Hair follicular keratinocyte (primary cell): ENCODE data around the gene TEX52. TPM values are rescaled to one million over a fixed set of nuclear protein-coding genes. Genes with fewer than 3 reads are reported as not detected.

Experiments used
- total RNA-seq: library from RNA; depleted of rRNA; stranded (reverse); fragments of >200 nt; gene quantifications from 2 replicates; pipeline ENCODE4 v1.2.3, GENCODE V29; 2015

Gene TEX52
- not detected in 2 replicates for total RNA-seq

GRCh38 chr12:2857021-2857431 is at the start of gene TEX52:
Gene TEX52 (minus strand): TSS chr12:2857039. CDS start chr12:2857026, 13 bp downstream.

DNA sequence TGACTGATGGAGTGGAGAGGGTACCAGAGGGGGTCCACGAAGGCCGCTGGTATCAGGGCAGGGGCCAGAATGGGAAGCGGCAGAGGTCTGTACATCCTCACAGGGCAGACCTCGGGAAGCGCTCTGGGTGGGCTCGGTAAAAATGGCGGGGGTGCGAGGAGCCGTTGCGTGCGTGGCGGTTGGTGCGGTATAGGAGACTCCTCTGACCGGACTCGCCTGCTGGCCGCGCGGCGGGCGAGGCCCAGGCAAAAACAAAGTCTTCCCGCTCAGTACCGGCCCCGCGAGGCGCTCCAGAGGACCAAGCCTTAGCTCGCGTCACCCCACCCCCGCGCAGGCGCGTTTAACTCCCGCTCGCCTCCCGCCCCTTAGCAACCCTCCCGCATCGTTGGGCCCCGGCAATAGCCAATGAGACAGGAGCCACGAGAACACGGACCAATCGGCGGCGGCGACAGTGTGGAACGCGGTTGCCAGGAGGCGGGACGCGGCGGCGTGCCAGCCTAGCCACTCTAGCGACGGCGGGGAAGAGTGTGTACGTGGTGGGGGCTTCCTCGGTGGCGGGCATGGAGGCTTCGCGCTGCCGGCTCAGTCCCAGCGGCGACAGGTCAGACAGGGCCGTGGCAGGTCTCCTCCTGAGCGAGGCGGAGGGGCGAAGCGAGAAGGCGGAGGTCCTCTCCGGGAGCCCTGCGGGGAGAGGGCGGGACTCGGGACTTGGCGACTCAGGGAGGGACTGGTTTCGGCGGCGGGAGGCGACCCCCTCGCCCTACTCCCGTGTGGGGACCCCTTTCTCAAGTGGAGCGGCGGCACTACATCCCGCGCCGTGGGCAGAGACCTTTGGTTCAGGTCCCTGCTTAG is 33.8 kb upstream of the TEX52 start, which contains the start of gene TULP3:
TULP3 (plus strand) TSS at position 504 of the 852 bp plus-strand sequence; CDS start at position 561, 57 bp downstream.

DNA sequence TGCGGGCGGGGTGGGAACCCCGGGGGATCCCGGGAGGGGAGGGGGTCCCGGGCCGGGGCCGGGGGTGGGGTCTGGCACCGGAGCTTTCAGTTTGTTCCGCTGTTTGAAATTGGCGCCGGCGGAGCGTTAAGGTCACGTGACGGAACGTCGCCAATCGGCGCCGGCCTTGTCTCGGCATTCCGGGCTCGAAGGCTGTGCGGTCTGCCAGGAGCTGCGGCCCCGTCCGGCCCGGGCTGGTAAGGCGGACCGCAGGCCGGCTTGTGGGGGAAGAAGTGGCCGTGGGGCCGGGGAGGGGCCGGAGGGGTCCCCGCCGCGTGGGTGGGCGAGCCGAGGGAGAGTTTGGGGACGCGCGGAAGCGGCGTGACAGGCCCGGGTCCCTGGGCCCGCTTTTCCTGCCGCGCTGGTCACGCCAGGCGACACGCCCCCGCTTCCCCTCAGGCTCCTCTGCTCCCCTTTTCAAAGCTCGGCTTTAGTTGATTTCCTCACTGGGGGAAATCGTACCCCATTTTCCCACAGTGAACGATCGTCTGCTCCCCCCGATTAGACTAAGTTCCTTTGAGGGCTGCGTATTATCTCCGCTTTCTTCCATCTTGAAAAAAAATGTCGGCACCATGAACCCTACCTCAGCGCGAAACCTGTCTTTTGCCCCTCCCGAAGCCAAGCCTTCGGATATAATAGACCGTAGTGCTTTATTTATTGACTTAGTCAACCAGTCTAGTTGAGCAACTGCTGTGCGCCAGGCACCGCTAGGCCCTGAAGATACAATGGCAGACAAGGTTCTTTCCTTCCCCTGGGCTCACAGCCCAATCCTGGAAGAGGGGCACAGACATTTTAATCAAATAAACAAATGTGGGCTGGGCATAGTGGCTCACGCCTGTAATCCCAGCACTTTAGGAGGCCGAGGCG is 20.5 kb upstream of the TEX52 start, which contains the start of the genes FOXM1 and RHNO1:
FOXM1 (minus strand) TSS at position 128 of the 906 bp plus-strand sequence. CDS start 2,696 bp downstream, outside the sequence.
RHNO1 (plus strand) TSS at position 177 of the 906 bp plus-strand sequence. CDS start 8,144 bp downstream, outside the sequence.

GRCh38 chr12:2834581-2835491 is 22.0 kb downstream of the TEX52 start, which contains the start of gene NRIP2:
Gene NRIP2 (minus strand): TSS chr12:2835035. CDS start chr12:2834983, 52 bp downstream.

DNA sequence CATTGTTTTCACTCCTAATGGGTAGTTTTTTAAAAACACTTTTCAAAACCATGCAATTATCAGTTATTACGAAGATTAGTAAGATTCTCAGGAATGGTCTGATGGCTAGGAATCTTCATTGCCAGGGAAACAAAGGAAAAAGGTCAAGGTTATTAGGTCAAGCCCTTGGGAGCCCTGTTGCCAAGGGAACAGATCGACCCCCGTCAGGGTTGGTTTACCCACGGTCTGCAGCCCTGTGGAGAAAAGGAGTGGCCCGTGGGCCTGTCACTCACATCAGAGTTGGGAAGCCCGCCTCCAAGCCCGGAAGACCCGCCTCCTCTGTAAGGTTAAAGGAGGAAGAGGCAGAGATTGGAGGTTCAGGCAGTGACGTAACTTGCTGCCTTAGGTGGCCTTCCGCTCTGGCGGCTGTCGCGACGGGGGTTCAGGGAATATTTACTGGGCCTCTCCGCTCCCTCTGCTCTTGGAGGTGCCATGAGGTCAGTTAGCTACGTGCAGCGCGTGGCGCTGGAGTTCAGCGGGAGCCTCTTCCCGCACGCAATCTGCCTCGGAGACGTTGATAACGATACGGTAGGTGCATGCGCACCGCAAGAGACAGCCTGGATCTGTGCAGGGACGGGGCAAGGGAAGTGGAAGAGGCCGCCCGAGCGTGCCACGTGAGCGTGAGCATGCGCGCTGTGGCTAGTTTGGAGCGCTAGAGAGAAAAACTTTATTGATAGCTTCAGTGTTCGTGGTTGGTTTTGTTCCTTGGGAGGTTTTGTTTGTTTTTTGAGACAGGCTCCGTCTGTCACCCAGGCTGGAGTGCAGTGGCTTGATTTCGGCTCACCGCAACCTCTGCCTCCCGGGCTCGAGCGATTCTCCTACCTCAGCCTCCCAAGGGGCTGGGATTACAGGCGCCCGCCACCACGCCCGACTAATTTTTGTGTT is 44.3 kb downstream of the TEX52 start, which contains the start of gene ITFG2:
ITFG2 (plus strand) TSS at position 379 of the 924 bp plus-strand sequence; CDS start at position 472, 93 bp downstream.

Other genes starting within 250 kb of the TEX52 start
- 63.8 and 85.3 TPM in 2 replicates for gene FKBP4, start 62.1 kb downstream of the TEX52 start, total RNA-seq
- 11.3 and 14.1 TPM in 2 replicates for gene ITFG2, start 44.4 kb downstream of the TEX52 start, total RNA-seq
- not detected in 2 replicates for gene NRIP2, start 22.0 kb downstream of the TEX52 start, total RNA-seq
- 12.4 and 46.7 TPM in 2 replicates for gene FOXM1, start 20.1 kb upstream of the TEX52 start, total RNA-seq
- gene RHNO1, start 20.2 kb upstream of the TEX52 start, total RNA-seq, result 32.0 and 39.9 TPM in 2 replicates
- gene TULP3, start 33.9 kb upstream of the TEX52 start, total RNA-seq, result 17.8 and 18.8 TPM in 2 replicates
- gene TEAD4, start 102.4 kb upstream of the TEX52 start, total RNA-seq, result 17.3 and 34.2 TPM in 2 replicates
- gene TSPAN9, start 220.3 kb upstream of the TEX52 start, total RNA-seq, result 12.5 and 13.0 TPM in 2 replicates